GM12873 (cell line): Measurements from ENCODE around the gene CTXN1.

Experiments used
- TF ChIP-seq, protein P1 (sequence below): IDR thresholded peaks from 2 replicates; pipeline ENCODE4 v1.5.1; 2012; ENCODE audit warnings: low read depth, mild to moderate bottlenecking, moderate library complexity, low read length, control low read depth; ENCODE audit not compliant: insufficient read depth; ENCODE audit errors: missing control alignments

Gene CTXN1

DNA sequence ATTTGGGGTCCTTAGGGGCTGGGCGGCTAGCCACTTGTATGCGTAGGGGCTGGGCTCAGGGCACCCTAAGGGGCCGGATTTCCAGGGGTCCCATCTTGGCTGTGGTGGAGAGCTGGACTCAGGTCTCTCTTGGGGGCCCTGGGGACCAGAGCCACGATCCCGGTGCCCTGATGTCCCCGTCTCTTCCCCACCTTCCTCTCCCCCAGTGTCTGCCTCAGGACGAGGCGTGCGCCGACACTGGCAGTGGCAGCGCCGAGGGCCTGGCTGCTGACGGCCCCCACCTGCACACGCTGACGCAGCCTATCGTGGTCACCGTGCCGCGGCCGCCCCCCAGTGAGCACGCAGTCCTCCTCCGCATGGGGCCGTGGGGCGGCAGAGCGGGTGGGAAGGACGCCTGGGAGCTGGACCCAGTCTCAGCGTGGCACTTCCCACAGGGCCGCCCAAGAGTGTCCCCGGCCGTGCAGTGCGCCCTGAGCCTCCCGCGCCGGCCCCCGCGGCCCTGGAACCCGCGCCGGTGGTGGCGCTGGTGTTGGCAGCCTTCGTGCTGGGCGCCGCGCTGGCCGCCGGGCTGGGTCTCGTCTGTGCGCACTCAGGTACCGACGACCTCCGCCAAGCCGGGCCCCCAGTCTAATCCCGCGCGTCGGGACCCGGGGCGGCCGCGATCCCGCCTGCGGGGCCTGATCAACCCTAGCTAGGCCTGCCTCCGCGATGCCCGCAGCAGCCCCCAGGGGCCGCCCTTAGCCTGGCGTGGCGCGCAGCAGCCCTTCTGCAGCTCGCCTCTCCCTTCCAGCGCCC lies 8.5 kb downstream of the CTXN1 start:
- TF ChIP-seq, protein P1, sequence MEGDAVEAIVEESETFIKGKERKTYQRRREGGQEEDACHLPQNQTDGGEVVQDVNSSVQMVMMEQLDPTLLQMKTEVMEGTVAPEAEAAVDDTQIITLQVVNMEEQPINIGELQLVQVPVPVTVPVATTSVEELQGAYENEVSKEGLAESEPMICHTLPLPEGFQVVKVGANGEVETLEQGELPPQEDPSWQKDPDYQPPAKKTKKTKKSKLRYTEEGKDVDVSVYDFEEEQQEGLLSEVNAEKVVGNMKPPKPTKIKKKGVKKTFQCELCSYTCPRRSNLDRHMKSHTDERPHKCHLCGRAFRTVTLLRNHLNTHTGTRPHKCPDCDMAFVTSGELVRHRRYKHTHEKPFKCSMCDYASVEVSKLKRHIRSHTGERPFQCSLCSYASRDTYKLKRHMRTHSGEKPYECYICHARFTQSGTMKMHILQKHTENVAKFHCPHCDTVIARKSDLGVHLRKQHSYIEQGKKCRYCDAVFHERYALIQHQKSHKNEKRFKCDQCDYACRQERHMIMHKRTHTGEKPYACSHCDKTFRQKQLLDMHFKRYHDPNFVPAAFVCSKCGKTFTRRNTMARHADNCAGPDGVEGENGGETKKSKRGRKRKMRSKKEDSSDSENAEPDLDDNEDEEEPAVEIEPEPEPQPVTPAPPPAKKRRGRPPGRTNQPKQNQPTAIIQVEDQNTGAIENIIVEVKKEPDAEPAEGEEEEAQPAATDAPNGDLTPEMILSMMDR, result peak; percentile 61

DNA sequence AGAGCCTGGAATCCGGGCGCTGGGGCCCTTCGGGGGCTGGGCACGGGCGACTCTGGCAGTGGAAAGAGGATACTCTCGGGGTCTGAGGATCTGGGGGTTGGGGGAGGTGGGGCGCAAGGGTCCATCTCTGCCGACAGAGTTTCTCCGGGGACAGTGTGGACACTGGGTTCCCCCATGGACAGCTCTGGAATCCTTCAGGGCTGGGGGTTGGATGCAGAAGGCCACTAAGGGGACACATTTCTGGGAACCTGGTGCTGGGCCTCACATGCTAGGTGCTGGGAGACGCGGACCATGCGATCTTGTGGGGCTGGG lies 9.0 kb downstream of the CTXN1 start:
- TF ChIP-seq, protein P1, result no peak

DNA sequence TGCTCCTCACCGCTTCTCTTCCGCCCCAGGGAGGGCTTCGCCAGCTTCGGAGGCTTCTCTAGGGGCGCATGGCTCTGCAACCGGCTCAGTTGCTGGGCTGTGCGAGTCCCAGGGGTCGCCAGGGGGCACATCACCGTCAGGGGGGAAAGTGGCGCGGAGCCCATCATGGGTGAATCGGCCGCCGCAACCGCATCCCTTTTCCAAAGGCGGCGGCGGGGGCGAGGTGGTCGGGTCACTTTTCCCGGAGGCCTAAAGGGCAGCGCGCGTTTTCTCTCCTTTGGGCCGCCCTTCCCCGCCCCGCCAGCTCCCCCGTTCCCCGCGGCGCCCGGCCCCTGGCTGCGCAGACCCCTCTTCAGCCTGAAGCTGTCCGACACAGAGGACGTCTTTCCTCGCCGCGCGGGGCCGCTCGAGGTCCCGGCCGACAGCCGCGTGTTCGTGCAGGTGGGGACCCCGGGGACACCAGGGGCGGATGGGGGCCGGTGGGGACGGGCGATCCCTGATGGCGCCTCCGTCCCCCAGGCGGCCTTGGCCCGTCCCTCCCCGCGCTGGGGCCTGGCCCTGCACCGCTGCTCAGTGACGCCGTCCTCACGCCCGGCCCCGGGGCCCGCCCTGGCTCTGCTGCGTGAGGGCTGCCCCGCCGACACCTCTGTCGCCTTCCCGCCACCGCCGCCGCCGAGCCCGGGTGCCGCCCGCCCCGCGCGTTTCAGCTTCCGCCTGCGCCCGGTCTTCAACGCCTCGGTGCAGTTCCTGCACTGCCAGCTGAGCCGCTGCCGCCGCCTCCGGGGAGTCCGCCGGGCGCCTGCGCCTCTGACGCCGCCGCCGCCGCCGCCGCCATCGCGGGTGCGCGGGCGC lies 9.6 kb downstream of the CTXN1 start:
- TF ChIP-seq, protein P1, result no peak

DNA sequence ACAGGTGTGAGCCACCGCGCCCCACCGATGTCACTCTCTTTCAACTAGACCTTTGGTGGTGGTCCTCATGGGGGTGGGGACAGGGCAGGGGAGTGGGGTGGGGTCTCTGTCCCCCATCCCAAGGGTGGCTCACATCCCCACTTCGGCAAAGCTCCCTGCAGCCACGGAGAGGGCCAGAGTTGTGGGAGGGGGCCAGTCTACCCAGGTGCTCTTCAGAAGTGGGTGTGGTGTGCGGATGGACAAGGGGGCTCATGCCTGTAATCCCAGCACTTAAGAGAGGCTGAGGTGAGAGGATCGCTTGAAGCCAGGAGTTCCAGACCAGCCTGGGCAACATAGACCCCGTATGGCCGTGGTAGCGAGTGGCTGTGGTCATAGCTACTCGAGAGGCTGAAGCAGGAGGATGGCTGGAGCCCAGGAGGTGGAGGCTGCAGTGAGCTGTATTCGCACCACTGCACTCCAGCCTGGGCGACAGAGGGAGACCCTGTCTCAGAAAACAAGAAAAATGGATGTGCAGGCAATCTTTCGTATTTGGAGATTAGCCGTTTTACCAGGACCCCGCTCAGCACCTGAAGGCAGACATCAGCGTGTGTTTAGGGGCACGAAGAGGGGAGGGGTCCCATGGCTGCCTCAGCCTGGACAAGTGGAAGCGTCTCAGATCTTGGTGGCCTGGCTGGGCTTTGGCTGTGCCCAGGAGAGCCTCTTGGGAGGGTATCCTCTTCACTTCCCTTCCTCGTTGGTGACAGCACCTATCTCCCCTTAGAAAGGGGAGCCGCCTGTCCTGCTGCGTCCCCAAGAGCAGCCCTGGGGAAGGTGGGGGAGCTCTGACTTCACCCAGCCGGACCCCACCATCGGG lies 10.5 kb downstream of the CTXN1 start:
- TF ChIP-seq, protein P1, result no peak

DNA sequence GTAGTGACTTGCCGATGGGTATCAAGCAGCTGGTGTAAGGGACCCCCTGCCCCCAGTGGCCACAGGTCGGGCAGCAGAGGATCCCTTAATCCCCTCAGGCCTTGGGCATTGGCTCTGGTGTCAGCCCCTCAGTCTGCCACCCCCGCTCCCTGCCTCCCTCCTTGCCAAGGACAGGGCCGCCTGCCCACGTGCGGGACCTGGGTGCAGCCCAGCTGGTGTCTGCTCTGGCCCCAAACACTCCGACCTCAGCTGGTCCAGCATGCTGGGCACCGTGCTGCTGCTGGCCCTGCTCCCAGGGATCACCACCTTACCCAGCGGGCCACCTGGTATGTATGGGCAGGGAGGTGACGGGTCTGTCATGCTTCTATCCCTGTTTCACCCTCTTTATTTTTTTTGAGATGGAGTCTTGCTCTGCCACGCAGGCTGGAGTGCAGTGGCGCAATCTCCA lies 11.3 kb downstream of the CTXN1 start, which contains the start of gene TGFBR3L:
Gene TGFBR3L (plus strand): TSS at position 233 of the 448 bp plus-strand sequence.
- TF ChIP-seq, protein P1, result no peak

DNA sequence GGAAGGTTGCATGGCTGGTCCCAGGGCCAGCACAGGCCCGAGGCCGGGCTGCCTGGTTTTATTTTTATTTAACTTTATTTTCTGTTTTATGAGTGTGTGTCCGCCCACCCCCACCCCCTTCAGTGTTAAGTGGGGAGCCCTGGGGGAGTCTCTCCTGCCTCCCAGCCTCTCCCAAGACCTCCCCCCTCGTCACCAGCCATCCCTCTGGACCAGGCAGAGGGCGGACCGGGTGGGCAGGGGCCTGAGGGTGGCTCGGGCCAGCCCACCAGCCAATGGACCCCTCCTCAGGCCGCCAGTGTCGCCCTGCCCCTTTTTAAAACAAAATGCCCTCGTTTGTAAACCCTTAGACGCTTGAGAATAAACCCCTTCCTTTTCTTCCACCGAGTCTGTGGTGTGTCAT lies 11.8 kb downstream of the CTXN1 start:
- TF ChIP-seq, protein P1, result no peak
